ENCODE results near the gene GPR107. TPM values are rescaled to one million over a fixed set of nuclear protein-coding genes. Genes with fewer than 3 reads are reported as not detected.
A peak's percentile ranks its signal among the peaks of the same experiment; 100 is the strongest.

The GPR107 gene
- total RNA-seq, 1 donor from 2014 or later, result 58.7 TPM

DNA sequence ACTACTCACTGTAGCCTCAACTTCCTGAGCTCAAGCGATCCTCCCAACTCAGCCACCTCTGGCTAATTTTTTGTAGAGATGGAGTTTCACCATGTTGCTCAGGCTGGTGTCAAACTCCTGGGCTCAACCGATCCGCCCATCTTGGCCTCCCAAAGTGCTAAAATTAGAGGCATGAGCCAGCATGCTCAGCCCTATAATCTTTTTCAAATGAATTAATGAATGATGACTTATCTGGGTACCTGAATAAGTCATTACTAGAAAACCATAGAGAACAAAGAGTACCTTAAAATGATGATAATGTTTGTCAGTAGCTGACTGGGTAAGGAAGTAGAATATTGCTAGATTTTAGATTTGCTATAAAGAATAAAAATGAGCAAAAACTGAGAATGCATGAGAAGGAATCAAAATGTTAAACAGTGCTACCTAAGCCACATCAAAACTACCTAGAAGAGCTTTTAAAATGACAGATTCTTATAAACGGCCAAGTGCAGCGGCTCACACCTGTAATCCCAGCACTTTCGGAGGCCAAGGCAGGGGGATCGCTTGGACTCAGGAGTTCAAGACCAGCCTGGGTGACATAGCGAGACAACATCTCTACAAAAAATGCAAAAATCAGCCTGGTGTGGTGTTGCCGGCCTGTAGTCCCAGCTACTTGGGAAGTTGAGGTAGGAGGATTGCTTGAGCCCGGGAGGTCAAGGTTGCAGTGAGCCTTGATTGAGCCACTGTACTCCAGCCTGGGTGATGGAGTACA, 24.3 kb upstream of the GPR107 start:
- Histone ChIP-seq H3K9ac (ENCODE audit: low read length) (no peak overlapping the region), H3K4me3 (ENCODE audit: insufficient read depth, low read depth, low read length) (no peak overlapping the region), H3K9me3 (ENCODE audit: insufficient read depth, low read depth, low read length) (no peaks in the 10 kb centered on the region), H3K27me3 (ENCODE audit: insufficient read depth, low read length) (no peaks in the 10 kb centered on the region), H4K20me1 (ENCODE audit: insufficient read depth, low read length) (peaks cover 62% of the 10 kb centered on the region), H3K79me2 (ENCODE audit: insufficient read depth, low read length) (peaks cover 28% of the 10 kb centered on the region), H3K27ac (ENCODE audit: low read depth, low read length) (no peak overlapping the region), H3K4me2 (ENCODE audit: low read length) (no peak overlapping the region), H2AFZ (ENCODE audit: low read depth, low read length) (no peak overlapping the region), H3K4me1 (ENCODE audit: insufficient read depth, low read length) (peaks cover 6% of the 10 kb centered on the region), H3K36me3 (ENCODE audit: insufficient read depth, low read length) (no peaks in the 10 kb centered on the region)
- TF ChIP-seq, protein P1, sequence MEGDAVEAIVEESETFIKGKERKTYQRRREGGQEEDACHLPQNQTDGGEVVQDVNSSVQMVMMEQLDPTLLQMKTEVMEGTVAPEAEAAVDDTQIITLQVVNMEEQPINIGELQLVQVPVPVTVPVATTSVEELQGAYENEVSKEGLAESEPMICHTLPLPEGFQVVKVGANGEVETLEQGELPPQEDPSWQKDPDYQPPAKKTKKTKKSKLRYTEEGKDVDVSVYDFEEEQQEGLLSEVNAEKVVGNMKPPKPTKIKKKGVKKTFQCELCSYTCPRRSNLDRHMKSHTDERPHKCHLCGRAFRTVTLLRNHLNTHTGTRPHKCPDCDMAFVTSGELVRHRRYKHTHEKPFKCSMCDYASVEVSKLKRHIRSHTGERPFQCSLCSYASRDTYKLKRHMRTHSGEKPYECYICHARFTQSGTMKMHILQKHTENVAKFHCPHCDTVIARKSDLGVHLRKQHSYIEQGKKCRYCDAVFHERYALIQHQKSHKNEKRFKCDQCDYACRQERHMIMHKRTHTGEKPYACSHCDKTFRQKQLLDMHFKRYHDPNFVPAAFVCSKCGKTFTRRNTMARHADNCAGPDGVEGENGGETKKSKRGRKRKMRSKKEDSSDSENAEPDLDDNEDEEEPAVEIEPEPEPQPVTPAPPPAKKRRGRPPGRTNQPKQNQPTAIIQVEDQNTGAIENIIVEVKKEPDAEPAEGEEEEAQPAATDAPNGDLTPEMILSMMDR (IDR thresholded peaks at IDR 0.05; ENCODE audit: insufficient read depth, low read depth, low read length), result no peak
- no peak for TF ChIP-seq EZH2 (IDR thresholded peaks at IDR 0.05; ENCODE audit: insufficient read depth, low read length)
- Mint-ChIP-seq H3K4me1 (ENCODE audit: low read depth, unreplicated experiment) (peaks cover 22% of the 10 kb centered on the region), H3K27me3 (ENCODE audit: low read depth, unreplicated experiment) (no peaks in the 10 kb centered on the region), H3K9me3 (ENCODE audit: unreplicated experiment) (no peaks in the 10 kb centered on the region), H3K36me3 (ENCODE audit: low read depth, unreplicated experiment) (peaks cover 8% of the 10 kb centered on the region), H3K27ac (ENCODE audit: unreplicated experiment) (no peak overlapping the region), H3K4me3 (ENCODE audit: unreplicated experiment) (no peak overlapping the region)
- FAIRE-seq (no peak), DNase-seq (ENCODE audit: low read depth) (no peak)

DNA sequence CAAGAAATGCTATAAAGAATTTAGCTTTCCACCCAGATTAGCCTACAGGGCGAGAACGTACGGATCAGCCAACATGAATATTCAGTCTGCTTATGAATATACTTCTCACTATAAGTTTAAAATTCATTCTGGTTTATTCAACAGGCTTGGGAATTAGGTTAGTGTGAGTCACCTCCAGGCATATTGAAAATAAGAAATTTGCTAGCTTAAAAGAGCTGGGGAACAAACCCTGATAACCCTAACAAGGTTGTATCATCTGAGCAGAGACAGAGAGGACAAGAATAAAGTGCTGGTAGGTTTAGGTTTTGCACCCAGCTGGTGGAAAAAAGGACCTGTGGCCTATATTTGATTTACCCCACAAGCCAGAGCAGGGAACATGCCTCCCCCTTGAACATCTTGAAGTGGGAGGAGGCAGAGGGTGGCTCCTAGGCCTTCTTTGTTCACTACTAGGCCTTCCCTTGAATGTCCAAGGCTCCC, 23.0 kb upstream of the GPR107 start:
- H3K36me3 Mint-ChIP-seq (ENCODE audit: low read depth, unreplicated experiment), result peaks cover 12% of the 10 kb centered on the region
- no peak overlapping the region for H3K4me3 Mint-ChIP-seq (ENCODE audit: unreplicated experiment)
- TF ChIP-seq, protein P1 (IDR thresholded peaks at IDR 0.05; ENCODE audit: insufficient read depth, low read depth, low read length), result no peak
- TF ChIP-seq EZH2 (IDR thresholded peaks at IDR 0.05; ENCODE audit: insufficient read depth, low read length), result no peak

DNA sequence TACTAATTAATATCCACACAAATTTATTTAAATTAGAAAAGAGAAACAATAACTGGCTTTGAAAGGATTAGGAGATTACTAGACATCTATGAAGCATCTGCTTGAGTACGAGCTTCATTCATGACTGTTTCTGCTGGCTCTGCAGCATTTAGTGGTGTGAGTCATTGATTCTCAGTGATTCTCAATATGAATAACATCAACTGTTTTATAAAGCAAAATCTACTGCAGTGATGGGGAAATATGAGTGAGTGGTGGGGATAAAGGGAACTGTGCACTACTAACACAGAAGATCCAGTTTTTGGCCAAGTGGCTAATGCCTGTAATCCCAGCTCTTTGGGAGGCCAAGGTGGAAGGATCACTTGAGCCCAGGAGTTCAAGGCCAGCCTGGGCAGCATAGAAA, 19.1 kb upstream of the GPR107 start:
- peaks cover 5% of the 10 kb centered on the region for H3K36me3 Mint-ChIP-seq (ENCODE audit: low read depth, unreplicated experiment)
- TF ChIP-seq EZH2 (IDR thresholded peaks at IDR 0.05; ENCODE audit: insufficient read depth, low read length), result no peak
- TF ChIP-seq, protein P1 (IDR thresholded peaks at IDR 0.05; ENCODE audit: insufficient read depth, low read depth, low read length), result no peak
- H3K4me1 Mint-ChIP-seq (ENCODE audit: low read depth, unreplicated experiment), result peaks cover 27% of the 10 kb centered on the region
- no peaks in the 10 kb centered on the region for H3K9me3 ChIP-seq (ENCODE audit: insufficient read depth, low read depth, low read length)
- H3K9ac ChIP-seq (ENCODE audit: low read length), result no peak overlapping the region
- no peaks in the 10 kb centered on the region for H3K36me3 ChIP-seq (ENCODE audit: insufficient read depth, low read length)
- peaks cover 19% of the 10 kb centered on the region for H3K4me1 ChIP-seq (ENCODE audit: insufficient read depth, low read length)
- H2AFZ ChIP-seq (ENCODE audit: low read depth, low read length), result no peak overlapping the region
- H3K4me3 Mint-ChIP-seq (ENCODE audit: unreplicated experiment), result peak overlapping the region; percentile 50
- H3K9me3 Mint-ChIP-seq (ENCODE audit: unreplicated experiment), result no peaks in the 10 kb centered on the region
- peaks cover 62% of the 10 kb centered on the region for H4K20me1 ChIP-seq (ENCODE audit: insufficient read depth, low read length)
- peaks cover 35% of the 10 kb centered on the region for H3K79me2 ChIP-seq (ENCODE audit: insufficient read depth, low read length)
- H3K4me2 ChIP-seq (ENCODE audit: low read length), result no peak overlapping the region
- DNase-seq (ENCODE audit: low read depth) (peak; percentile 75), FAIRE-seq (no peak)
- H3K27ac Mint-ChIP-seq (ENCODE audit: unreplicated experiment), result no peak overlapping the region
- H3K27ac ChIP-seq (ENCODE audit: low read depth, low read length), result no peak overlapping the region
- H3K27me3 ChIP-seq (ENCODE audit: insufficient read depth, low read length), result no peaks in the 10 kb centered on the region
- no peaks in the 10 kb centered on the region for H3K27me3 Mint-ChIP-seq (ENCODE audit: low read depth, unreplicated experiment)
- no peak overlapping the region for H3K4me3 ChIP-seq (ENCODE audit: insufficient read depth, low read depth, low read length)

More for the DNA sequence above, 23.0 kb upstream of the GPR107 start:
- no peaks in the 10 kb centered on the region for H3K9me3 Mint-ChIP-seq (ENCODE audit: unreplicated experiment)
- DNase-seq (ENCODE audit: low read depth) (no peak), FAIRE-seq (no peak)
- H3K9me3 ChIP-seq (ENCODE audit: insufficient read depth, low read depth, low read length), result no peaks in the 10 kb centered on the region
- peak overlapping the region; percentile 62 for H3K27ac Mint-ChIP-seq (ENCODE audit: unreplicated experiment)
- H3K27me3 Mint-ChIP-seq (ENCODE audit: low read depth, unreplicated experiment), result no peaks in the 10 kb centered on the region
- H3K4me1 Mint-ChIP-seq (ENCODE audit: low read depth, unreplicated experiment), result peaks cover 21% of the 10 kb centered on the region
- H3K4me2 ChIP-seq (ENCODE audit: low read length), result no peak overlapping the region
- H3K79me2 ChIP-seq (ENCODE audit: insufficient read depth, low read length), result peaks cover 34% of the 10 kb centered on the region
- H3K27ac ChIP-seq (ENCODE audit: low read depth, low read length), result no peak overlapping the region
- no peak overlapping the region for H2AFZ ChIP-seq (ENCODE audit: low read depth, low read length)
- peaks cover 65% of the 10 kb centered on the region for H4K20me1 ChIP-seq (ENCODE audit: insufficient read depth, low read length)
- no peak overlapping the region for H3K9ac ChIP-seq (ENCODE audit: low read length)
- H3K36me3 ChIP-seq (ENCODE audit: insufficient read depth, low read length), result no peaks in the 10 kb centered on the region
- H3K4me3 ChIP-seq (ENCODE audit: insufficient read depth, low read depth, low read length), result no peak overlapping the region
- no peaks in the 10 kb centered on the region for H3K27me3 ChIP-seq (ENCODE audit: insufficient read depth, low read length)
- peaks cover 13% of the 10 kb centered on the region for H3K4me1 ChIP-seq (ENCODE audit: insufficient read depth, low read length)

Data from astrocyte (in vitro differentiated cells and primary cell).